CD4-positive, alpha-beta T cell (primary cell): ENCODE measurements around the gene MLLT1. TPM values are rescaled to one million over a fixed set of nuclear protein-coding genes. Genes with fewer than 3 reads are reported as not detected.

Experiments used
- ATAC-seq: fragments of 200-7000 bp; cut with Tn5 transposase; one replicate; pipeline ENCODE4 v1.10.0; 2022; ENCODE audit warnings: mild to moderate bottlenecking; ENCODE audit not compliant: poor library complexity
- CTCF ChIA-PET: fragments of 350-600 bp; sonication (Branson Sonifier 250); formaldehyde crosslinking; loops from one replicate; lab custom pipeline; 2021; ENCODE audit warnings: antibody characterized with exemption, inconsistent platforms; lab: Charles Lee
- POLR2A ChIA-PET: fragments of 350-600 bp; sonication (Branson Sonifier 250); formaldehyde crosslinking; loops from one replicate; lab custom pipeline; 2021; ENCODE audit warnings: antibody characterized with exemption, inconsistent platforms; lab: Charles Lee
- DNase-seq, 14 experiments: peaks; one replicate each; pipeline ENCODE4 v3.0.0-alpha.2; 2013 to 2020; ENCODE audit warnings: mixed read lengths in 2 of 14
- H3K27ac ChIP-seq, 2 donors: one replicate each; pipeline versions ENCODE4 v1.5.1 to v1.7.0; 2013; ENCODE audit warnings: low read length in 2 of 2, low read depth in 1 of 2, mild to moderate bottlenecking in 1 of 2
- H3K27me3 ChIP-seq, 2 experiments: 1 replicate in 1 of 2; 2 replicates in 1 of 2; pipeline versions ENCODE4 v1.6.1 to v1.7.0; 2013; ENCODE audit warnings: low read length in 2 of 2, control low read depth in 1 of 2, mild to moderate bottlenecking in 1 of 2, moderate library complexity in 1 of 2; ENCODE audit not compliant: insufficient read depth in 2 of 2, control insufficient read depth in 1 of 2
- H3K36me3 ChIP-seq: one replicate; pipeline ENCODE4 v1.6.1; 2013; ENCODE audit warnings: low read length, control low read depth; ENCODE audit not compliant: insufficient read depth
- H3K4me1 ChIP-seq: one replicate; pipeline ENCODE4 v1.6.1; 2013; ENCODE audit warnings: low read length, control low read depth; ENCODE audit not compliant: insufficient read depth
- H3K4me3 ChIP-seq: one replicate; pipeline ENCODE4 v1.5.1; 2013; ENCODE audit warnings: mild to moderate bottlenecking, low read length, moderate library complexity
- H3K9me3 ChIP-seq, 2 experiments: 1 replicate in 1 of 2; 2 replicates in 1 of 2; pipeline versions ENCODE4 v1.6.1 to v1.7.0; 2013; ENCODE audit warnings: low read length in 2 of 2, mild to moderate bottlenecking in 2 of 2, control low read depth in 1 of 2, moderate library complexity in 1 of 2; ENCODE audit not compliant: control insufficient read depth in 1 of 2, insufficient read depth in 1 of 2
- H3K27ac Mint-ChIP-seq: one replicate; pipeline ENCODE4 v1.8.0; 2020; ENCODE audit warnings: mixed read lengths
- H3K27me3 Mint-ChIP-seq: one replicate; pipeline ENCODE4 v1.8.0; 2021; ENCODE audit warnings: mixed read lengths
- H3K36me3 Mint-ChIP-seq: one replicate; pipeline ENCODE4 v1.8.0; 2021; ENCODE audit warnings: low read depth, mixed read lengths
- H3K4me1 Mint-ChIP-seq: one replicate; pipeline ENCODE4 v1.8.0; 2021; ENCODE audit warnings: low read depth, mixed read lengths
- H3K4me3 Mint-ChIP-seq: one replicate; pipeline ENCODE4 v1.8.0; 2020; ENCODE audit warnings: mild to moderate bottlenecking, mixed read lengths
- H3K9me3 Mint-ChIP-seq: one replicate; pipeline ENCODE4 v1.8.0; 2020; ENCODE audit warnings: mixed read lengths
- intact Hi-C, 2 experiments: fragments of 100-400 bp; cut with DNase I in 1 of 2; cut with micrococcal nuclease in 1 of 2; formaldehyde crosslinking; loops; one replicate each; pipeline versions ENCODE4 v1.15.1 to v1.9.0; 2023 to 2025; cut with DNase I, micrococcal nuclease
- total RNA-seq, 174 experiments: library from RNA in 2 of 174; stranded (reverse) in 2 of 174; gene quantifications; one replicate each; pipeline ENCODE4 v1.2.3 and lab custom pipeline; 2021 to 2026
- TF ChIP-seq, protein P1 (sequence below): fragments of 200-600 bp; IDR thresholded peaks from one replicate; pipeline ENCODE4 v1.8.0; 2022; ENCODE audit warnings: antibody characterized with exemption, mild to moderate bottlenecking

MLLT1 gene
- total RNA-seq, 2 experiments from 2014 or later: 18.3 to 22.1 TPM

DNA sequence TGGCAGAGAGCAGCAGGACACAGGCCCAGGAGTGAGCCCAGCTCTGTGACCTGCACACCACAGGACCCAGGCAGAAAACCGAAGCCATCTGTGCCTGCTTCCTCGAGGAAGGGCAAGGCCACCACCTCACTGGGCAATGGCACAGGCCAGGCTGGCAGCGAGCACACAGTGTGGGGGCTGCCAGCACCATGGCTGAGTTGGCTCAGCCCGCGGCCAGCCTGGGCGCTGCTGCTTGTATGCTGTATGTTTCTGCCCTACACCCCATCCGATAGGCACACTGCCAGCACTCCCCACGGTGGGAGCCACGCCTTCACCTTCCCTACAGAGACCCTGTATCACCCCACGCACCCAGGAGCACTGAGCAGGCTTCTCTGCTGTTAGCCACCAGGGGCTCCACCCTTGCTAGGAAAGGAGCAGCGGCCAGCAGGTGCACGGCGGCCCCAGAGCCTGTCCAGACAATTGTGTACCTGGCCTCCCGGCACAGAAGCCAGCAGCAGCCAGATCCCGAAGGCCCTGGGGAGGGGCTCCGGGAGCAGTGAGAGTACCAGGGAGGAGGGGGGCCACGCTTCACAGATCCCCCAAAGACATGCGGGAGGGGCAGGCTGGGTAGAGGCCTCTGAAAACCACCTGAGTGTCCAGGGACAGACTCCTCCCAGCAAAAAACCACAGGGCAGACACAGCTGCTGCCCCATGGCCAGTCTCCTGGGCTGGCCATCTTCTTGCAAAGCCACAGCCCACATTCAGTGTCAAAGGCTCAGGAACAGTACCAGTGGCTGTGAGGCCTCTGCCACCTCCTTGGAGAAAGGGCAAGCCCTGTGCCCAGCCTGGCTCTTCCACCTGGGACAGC, 56.1 kb downstream of the MLLT1 start:
- Histone ChIP-seq H3K27ac (no peak overlapping the region), H3K4me1 (peaks cover 1% of the 10 kb centered on the region), H3K4me3 (no peak overlapping the region), H3K36me3 (peaks cover 60% of the 10 kb centered on the region), H3K27me3 (no peaks in the 10 kb centered on the region), H3K9me3 (no peaks in the 10 kb centered on the region)
- POLR2A ChIA-PET: no interaction called here
- Mint-ChIP-seq H3K36me3 (peaks cover 17% of the 10 kb centered on the region), H3K4me3 (no peak overlapping the region), H3K27me3 (no peaks in the 10 kb centered on the region), H3K4me1 (no peaks in the 10 kb centered on the region), H3K9me3 (no peaks in the 10 kb centered on the region), H3K27ac (no peak overlapping the region)
- intact Hi-C loops: no loop called here
- TF ChIP-seq, protein P1, sequence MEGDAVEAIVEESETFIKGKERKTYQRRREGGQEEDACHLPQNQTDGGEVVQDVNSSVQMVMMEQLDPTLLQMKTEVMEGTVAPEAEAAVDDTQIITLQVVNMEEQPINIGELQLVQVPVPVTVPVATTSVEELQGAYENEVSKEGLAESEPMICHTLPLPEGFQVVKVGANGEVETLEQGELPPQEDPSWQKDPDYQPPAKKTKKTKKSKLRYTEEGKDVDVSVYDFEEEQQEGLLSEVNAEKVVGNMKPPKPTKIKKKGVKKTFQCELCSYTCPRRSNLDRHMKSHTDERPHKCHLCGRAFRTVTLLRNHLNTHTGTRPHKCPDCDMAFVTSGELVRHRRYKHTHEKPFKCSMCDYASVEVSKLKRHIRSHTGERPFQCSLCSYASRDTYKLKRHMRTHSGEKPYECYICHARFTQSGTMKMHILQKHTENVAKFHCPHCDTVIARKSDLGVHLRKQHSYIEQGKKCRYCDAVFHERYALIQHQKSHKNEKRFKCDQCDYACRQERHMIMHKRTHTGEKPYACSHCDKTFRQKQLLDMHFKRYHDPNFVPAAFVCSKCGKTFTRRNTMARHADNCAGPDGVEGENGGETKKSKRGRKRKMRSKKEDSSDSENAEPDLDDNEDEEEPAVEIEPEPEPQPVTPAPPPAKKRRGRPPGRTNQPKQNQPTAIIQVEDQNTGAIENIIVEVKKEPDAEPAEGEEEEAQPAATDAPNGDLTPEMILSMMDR: no peak
- CTCF ChIA-PET: no interaction called here
- no peak for DNase-seq
- ATAC-seq: no peak

DNA sequence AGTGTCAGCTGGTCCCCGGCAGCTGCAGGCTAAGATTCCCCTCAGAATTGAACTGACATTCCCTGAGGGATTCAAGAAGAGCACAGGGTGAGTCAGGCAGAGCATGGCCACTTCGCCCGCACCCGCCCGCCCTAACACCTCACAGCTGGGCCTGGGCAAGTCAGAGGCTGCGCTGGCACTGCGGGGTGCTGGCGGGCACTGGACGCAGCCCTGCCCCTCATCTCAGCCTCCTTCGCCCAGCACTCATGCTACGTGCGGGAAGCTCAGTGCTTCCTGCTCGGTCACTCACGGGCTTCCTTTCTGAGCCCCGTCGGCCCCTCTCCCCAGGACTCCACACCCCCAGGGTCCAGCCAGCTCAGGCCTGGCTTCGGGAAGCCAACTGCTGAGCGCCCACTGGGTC, 56.9 kb downstream of the MLLT1 start:
- ChIA-PET POLR2A (no interaction called here), CTCF (no interaction called here)
- no peak overlapping the region for H3K4me3 ChIP-seq
- no peaks in the 10 kb centered on the region for H3K27me3 ChIP-seq
- no peak overlapping the region for H3K27ac ChIP-seq
- DNase-seq: no peak
- intact Hi-C loops: no loop called here
- no peak overlapping the region for H3K27ac Mint-ChIP-seq
- no peaks in the 10 kb centered on the region for H3K9me3 ChIP-seq
- peaks cover 62% of the 10 kb centered on the region for H3K36me3 ChIP-seq
- H3K4me1 Mint-ChIP-seq: peaks cover 4% of the 10 kb centered on the region
- peaks cover 21% of the 10 kb centered on the region for H3K36me3 Mint-ChIP-seq
- no peaks in the 10 kb centered on the region for H3K9me3 Mint-ChIP-seq
- H3K4me1 ChIP-seq: peaks cover 3% of the 10 kb centered on the region
- ATAC-seq: no peak
- TF ChIP-seq, protein P1: no peak
- no peak overlapping the region for H3K4me3 Mint-ChIP-seq
- no peaks in the 10 kb centered on the region for H3K27me3 Mint-ChIP-seq

DNA sequence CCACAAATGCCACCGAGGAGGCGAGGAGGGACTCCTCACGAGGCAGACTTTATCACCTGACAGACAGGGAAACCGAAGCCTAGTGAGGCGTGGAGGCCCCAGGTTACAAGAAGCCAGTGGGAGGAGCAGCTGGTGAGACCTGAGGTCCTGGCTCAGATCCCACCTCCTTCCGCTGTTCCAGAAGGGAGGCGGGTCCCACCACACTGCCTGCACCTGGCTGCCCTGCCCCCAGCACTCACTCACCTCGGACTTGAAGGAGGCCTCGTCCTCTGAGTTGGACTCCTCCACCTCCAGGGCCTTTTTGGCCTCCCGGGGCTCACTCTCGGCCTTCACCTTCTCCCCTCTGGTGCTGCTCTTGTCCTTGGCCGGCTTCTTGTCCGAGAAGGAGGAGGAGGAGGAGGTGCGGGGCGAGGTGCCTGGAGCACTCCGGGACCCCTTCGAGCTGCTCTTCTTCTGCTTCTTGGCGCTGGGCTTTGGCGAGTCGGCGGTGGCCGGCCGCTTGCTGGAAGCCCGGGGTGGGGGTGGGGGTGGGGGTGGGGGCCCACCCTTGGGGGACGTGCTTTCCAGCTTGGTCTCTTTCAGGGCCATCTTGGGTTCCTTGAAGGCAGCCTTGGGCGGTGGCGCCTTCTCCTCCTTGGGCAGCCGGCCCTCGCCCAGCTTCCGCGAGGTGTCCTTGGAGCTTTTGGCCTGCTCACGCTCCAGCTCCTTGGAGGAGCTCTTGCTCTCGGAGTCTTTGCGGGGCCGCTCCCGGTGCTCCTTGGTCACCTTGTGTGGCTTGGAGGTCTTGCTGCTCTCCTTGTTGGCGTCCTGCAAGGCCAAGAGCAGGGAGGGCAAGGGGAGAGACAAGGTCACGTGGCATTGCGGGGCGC, 57.7 kb downstream of the MLLT1 start:
- Histone ChIP-seq H3K4me3 (no peak overlapping the region), H3K9me3 (no peaks in the 10 kb centered on the region), H3K27ac (no peak overlapping the region), H3K4me1 (peaks cover 3% of the 10 kb centered on the region), H3K36me3 (peaks cover 60% of the 10 kb centered on the region), H3K27me3 (no peaks in the 10 kb centered on the region)
- Mint-ChIP-seq H3K4me3 (no peak overlapping the region), H3K4me1 (peaks cover 4% of the 10 kb centered on the region), H3K9me3 (no peaks in the 10 kb centered on the region), H3K36me3 (peaks cover 21% of the 10 kb centered on the region), H3K27ac (no peak overlapping the region), H3K27me3 (no peaks in the 10 kb centered on the region)
- TF ChIP-seq, protein P1: no peak
- CTCF ChIA-PET: no interaction called here
- no peak for DNase-seq
- POLR2A ChIA-PET: no interaction called here
- no peak for ATAC-seq
- intact Hi-C loops: no loop called here
